Esophagus (tissue), 2 donors: ENCODE results near the gene SPRYD3. TPM values are rescaled to one million over a fixed set of nuclear protein-coding genes. Genes with fewer than 3 reads are reported as not detected.

Experiments used
- H3K27ac ChIP-seq, 2 donors: one replicate each; pipeline ENCODE4 v1.5.1; 2013; ENCODE audit warnings: low read depth in 2 of 2, mild to moderate bottlenecking in 2 of 2, inconsistent platforms in 1 of 2, low read length in 1 of 2, moderate library complexity in 1 of 2
- H3K27me3 ChIP-seq, 2 donors: one replicate each; pipeline ENCODE4 v1.6.1; 2013; ENCODE audit warnings: low read length in 2 of 2, control low read depth in 1 of 2, mild to moderate bottlenecking in 1 of 2; ENCODE audit not compliant: insufficient read depth in 2 of 2, control insufficient read depth in 1 of 2
- H3K36me3 ChIP-seq, 2 donors: one replicate each; pipeline ENCODE4 v1.6.1; 2013; ENCODE audit warnings: low read length in 1 of 2; ENCODE audit not compliant: control insufficient read depth in 2 of 2, insufficient read depth in 2 of 2
- H3K4me1 ChIP-seq, 2 donors: one replicate each; pipeline ENCODE4 v1.6.1; 2013; ENCODE audit warnings: low read length in 1 of 2; ENCODE audit not compliant: control insufficient read depth in 2 of 2, insufficient read depth in 2 of 2
- H3K4me3 ChIP-seq, 2 donors: one replicate each; pipeline ENCODE4 v1.5.1; 2013; ENCODE audit warnings: low read length in 2 of 2, mild to moderate bottlenecking in 2 of 2, low read depth in 1 of 2, moderate library complexity in 1 of 2
- H3K9me3 ChIP-seq, 2 donors: one replicate each; pipeline ENCODE4 v1.6.1; 2013; ENCODE audit warnings: mild to moderate bottlenecking in 2 of 2, low read depth in 1 of 2, low read length in 1 of 2, moderate library complexity in 1 of 2; ENCODE audit not compliant: control insufficient read depth in 2 of 2, insufficient read depth in 1 of 2
- WGBS, 2 donors: extraction: QIAGEN DNeasy Blood & Tissue Kit; methylation state at CpG; one replicate each; pipeline ENCODE4 v1.1.7; 2013; 5-methylcytosine and 5-hydroxymethylcytosine counted together
- polyA plus RNA-seq, 2 donors: library from polyadenylated mRNA; stranded (reverse); fragments of 200-250 nt; gene quantifications; one replicate each; pipeline ENCODE4 v1.2.3, GENCODE V29; 2013
- donor health status: healthy with polysubstance abuse.
- donor health status: Bipolar disorder and iron deficiency.

Gene SPRYD3
- polyA plus RNA-seq, 2 donors = 16.1 to 24.1 TPM

GRCh38 chr12:53082637-53083175, 3.5 kb upstream of the SPRYD3 start:
- H3K27me3 ChIP-seq = no peaks in the 10 kb centered on the region
- 70 to 73% methylated on average over 2 of the region's 2 CpGs for WGBS, 2 donors
- H3K36me3 ChIP-seq = no peaks in the 10 kb centered on the region
- H3K27ac ChIP-seq = no peak overlapping the region
- no peak overlapping the region for H3K4me3 ChIP-seq
- no peaks in the 10 kb centered on the region for H3K9me3 ChIP-seq
- H3K4me1 ChIP-seq = peaks cover 0 to 2% of the 10 kb centered on the region in 2 donors

- Histone ChIP-seq H3K27ac (peak overlapping the region; percentile 66 to 80), H3K36me3 (peaks cover 6 to 7% of the 10 kb centered on the region in 2 donors), H3K9me3 (no peaks in the 10 kb centered on the region), H3K27me3 (no peaks in the 10 kb centered on the region), H3K4me3 (peak overlapping the region; percentile 56 to 65), H3K4me1 (peaks cover 3 to 10% of the 10 kb centered on the region in 2 donors)
- 15 to 16% methylated on average over 24 to 25 of the region's 25 CpGs for WGBS, 2 donors
These were observed 565 bp downstream of the SPRYD3 start for GRCh38 chr12:53078425-53079225.

- H3K4me1 ChIP-seq = peaks cover 5 to 16% of the 10 kb centered on the region in 2 donors
- no peak overlapping the region for H3K27ac ChIP-seq
- peaks cover 7 to 9% of the 10 kb centered on the region in 2 donors for H3K36me3 ChIP-seq
These were observed 2.2 kb downstream of the SPRYD3 start for GRCh38 chr12:53077030-53077429.

DNA sequence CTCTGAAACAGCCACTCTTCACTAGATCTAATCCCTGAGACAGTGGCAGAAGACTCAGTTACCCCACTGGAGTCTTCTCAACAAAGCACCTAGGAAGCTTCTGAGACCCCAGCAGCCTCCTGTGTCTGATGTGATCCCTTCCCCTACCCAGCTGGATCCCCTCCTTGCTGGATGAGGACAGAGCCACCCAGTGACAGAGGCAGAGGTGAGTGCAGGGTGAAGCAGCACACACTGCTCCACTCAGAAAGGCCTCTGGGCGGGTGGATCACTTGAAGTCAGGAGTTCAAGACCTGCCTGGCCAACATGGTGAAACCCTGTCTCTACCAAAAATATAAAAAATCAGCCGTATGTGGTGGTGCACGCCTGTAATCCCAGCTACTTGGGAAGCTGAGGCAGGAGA, 2.7 kb downstream of the SPRYD3 start:
- H3K27ac ChIP-seq = no peak overlapping the region

More at GRCh38 chr12:53077030-53077429, 2.2 kb downstream of the SPRYD3 start:
- Histone ChIP-seq H3K4me3 (no peak overlapping the region), H3K9me3 (no peaks in the 10 kb centered on the region), H3K27me3 (no peaks in the 10 kb centered on the region)
- WGBS, 2 donors = 60 to 63% methylated on average over 8 of the region's 8 CpGs

GRCh38 chr12:53074999-53075370, 4.2 kb downstream of the SPRYD3 start:
- 92% methylated on average over 3 of the region's 3 CpGs for WGBS, 2 donors
- Histone ChIP-seq H3K9me3 (no peaks in the 10 kb centered on the region), H3K4me1 (peaks cover 10 to 24% of the 10 kb centered on the region in 2 donors), H3K4me3 (no peak overlapping the region), H3K27ac (no peak overlapping the region), H3K36me3 (peaks cover 7 to 14% of the 10 kb centered on the region in 2 donors), H3K27me3 (no peaks in the 10 kb centered on the region)

More for the DNA sequence above, 2.7 kb downstream of the SPRYD3 start:
- WGBS, 2 donors = 94 to 99% methylated on average over 3 of the region's 3 CpGs
- H3K9me3 ChIP-seq = no peaks in the 10 kb centered on the region
- peaks cover 7 to 9% of the 10 kb centered on the region in 2 donors for H3K36me3 ChIP-seq
- H3K4me3 ChIP-seq = no peak overlapping the region
- no peaks in the 10 kb centered on the region for H3K27me3 ChIP-seq
- peaks cover 5 to 17% of the 10 kb centered on the region in 2 donors for H3K4me1 ChIP-seq

GRCh38 chr12:53074283-53074998, 4.7 kb downstream of the SPRYD3 start:
- 82 to 89% methylated on average over 11 of the region's 11 CpGs for WGBS, 2 donors
- Histone ChIP-seq H3K36me3 (peaks cover 7 to 14% of the 10 kb centered on the region in 2 donors), H3K4me3 (no peak overlapping the region), H3K9me3 (no peaks in the 10 kb centered on the region), H3K27me3 (no peaks in the 10 kb centered on the region), H3K27ac (peak overlapping the region; percentile 40 to 83), H3K4me1 (peaks cover 10 to 28% of the 10 kb centered on the region in 2 donors)

DNA sequence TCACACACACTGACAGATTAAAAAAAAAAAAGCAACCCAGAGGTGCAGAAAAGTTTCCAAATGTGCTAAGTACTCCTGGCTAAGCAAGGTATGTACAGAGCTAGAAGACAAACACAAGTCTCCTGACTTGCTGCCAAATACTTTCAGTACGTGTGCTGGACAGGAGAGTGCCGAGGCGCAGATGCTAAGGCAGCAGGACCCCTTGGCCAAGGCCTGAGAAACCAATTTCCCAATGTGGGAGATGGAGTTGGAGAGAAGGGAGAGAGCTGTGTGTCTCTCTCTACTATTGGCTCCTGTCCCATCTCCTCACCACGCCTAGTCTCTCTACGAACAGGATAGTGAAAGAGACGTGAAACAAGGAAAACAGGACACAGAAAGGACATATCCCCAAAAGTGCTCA, 5.3 kb downstream of the SPRYD3 start:
- Histone ChIP-seq H3K4me1 (peaks cover 10 to 33% of the 10 kb centered on the region in 2 donors), H3K27me3 (no peaks in the 10 kb centered on the region), H3K4me3 (no peak overlapping the region), H3K9me3 (no peaks in the 10 kb centered on the region), H3K27ac (peak overlapping the region; percentile 40 to 83), H3K36me3 (peaks cover 7 to 14% of the 10 kb centered on the region in 2 donors)
- WGBS, 2 donors = 34 to 36% methylated on average over 6 of the region's 6 CpGs

DNA sequence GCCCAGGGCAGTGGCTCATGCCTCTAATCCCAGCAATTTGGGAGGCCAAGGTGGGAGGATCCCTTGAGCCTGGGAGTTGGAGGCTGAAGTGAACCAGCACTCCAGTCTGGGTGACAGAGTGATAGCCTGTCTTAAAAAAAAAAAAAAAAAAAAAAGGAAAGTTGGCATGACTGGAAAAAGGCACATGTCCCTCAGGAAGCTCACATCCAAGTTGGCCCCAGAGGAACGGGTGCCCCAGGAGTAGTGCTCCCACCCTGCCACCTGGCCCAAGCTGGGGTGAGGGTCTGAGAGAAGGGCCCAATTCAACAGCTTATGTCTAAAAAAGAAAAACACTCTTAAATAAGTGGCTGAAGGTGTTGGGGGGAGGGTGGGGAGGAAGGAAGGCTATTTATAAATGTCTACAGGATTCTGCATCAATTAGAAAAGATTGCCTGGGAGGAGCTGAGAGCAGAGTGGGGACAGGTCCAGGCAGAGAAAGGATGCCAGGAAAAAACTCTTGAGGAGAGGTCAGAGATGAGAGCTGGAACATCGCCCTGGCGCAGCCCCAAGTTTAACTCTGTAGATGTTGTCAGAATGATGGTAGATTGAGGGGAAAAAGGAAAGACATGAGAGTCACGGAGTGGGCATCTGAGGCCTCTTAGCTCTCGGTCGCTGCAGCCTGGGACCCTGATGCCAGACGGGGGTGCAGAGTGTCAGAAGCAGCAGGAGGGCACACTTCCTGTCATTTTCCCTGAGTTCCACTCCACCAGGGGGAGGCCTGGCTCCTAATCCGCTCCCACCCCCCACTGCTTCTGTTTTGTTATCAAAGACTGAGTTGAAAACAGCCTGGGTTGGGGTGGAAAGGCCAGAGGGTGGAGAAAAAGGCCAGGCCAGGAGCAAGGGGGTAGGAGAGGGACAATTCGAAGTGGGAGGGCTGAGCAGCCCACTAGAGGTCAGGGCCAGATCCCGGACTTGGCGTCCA, 7.3 kb downstream of the SPRYD3 start:
- Histone ChIP-seq H3K36me3 (peaks cover 10 to 29% of the 10 kb centered on the region in 2 donors), H3K9me3 (no peaks in the 10 kb centered on the region), H3K4me1 (peaks cover 10 to 31% of the 10 kb centered on the region in 2 donors), H3K4me3 (no peak overlapping the region), H3K27me3 (no peaks in the 10 kb centered on the region), H3K27ac (peak overlapping the region; percentile 69 to 82)
- WGBS, 2 donors = 28 to 46% methylated on average over 11 of the region's 11 CpGs
